Stimulated activated CD8-positive, alpha-beta memory T cell treated with anti-CD3 and anti-CD28 coated beads, Interleukin-4, amount 100 ng/mL, for 4 hours (primary cell): ENCODE results near the gene DACT3.

ENCODE experiments used
- DNase-seq, 2 donors: peaks; one replicate each; pipeline ENCODE4 v3.0.0-alpha.2; 2020; ENCODE audit warnings: low read depth in 2 of 2, low spot score in 1 of 2

DACT3 gene

DNA sequence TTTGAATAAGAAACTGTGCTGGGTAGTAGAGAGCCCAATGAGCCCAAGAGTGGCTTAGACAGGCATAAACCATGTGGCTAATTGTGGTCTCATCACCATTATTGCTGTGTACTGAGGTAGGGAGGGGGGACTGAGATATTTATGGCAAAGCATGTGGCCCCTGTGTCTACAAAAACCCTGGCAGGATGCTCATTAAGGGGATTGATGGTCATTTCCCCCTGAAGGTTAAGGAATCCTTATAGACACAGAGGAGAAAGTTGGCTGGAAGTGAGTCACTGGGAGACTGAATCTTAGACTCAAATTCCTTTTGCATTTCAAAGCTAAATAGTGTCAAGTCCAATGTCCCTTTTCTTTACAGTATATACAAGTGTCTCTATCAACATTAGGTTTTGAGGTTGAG is 9.8 kb upstream of the DACT3 start:
- no peak for DNase-seq

DNA sequence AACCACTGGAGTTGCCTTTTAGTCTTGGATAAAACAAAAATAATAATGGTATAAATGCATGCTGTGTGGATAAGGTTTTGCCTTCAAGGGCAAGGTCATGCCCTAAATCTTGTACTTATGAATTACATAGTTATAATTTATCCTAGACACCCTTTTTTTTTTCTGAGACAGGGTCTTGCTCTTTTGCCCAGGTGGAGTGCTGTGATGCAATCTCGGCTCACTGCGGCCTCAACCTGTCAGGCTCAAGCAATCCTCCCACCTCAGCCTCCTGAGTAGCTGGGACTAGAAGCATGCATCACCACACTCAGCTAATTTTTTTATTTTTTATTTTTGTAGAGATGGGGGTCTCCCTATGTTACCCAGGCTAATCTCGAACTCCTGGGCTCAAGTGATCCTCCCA is 7.7 kb upstream of the DACT3 start:
- DNase-seq = no peak

DNA sequence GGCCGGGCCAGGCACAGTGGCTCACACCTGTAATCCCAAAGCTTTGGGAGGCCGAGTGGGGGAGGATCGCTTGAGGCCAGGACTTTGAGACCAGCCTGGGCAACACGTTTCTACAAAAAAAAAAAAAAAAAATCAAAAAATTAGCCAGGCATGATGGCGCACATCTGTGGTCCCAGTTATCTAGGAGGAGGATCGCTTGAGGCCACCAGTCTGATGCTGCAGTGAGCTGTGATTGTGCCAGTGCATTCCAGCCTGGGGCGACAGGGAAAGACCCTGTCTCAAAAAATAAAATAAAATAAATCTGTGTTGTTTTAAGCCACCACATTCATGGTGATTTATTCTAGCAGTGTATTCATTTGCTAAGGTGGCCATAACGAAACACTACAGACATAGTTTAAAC is 4.1 kb upstream of the DACT3 start:
- DNase-seq = no peak

DNA sequence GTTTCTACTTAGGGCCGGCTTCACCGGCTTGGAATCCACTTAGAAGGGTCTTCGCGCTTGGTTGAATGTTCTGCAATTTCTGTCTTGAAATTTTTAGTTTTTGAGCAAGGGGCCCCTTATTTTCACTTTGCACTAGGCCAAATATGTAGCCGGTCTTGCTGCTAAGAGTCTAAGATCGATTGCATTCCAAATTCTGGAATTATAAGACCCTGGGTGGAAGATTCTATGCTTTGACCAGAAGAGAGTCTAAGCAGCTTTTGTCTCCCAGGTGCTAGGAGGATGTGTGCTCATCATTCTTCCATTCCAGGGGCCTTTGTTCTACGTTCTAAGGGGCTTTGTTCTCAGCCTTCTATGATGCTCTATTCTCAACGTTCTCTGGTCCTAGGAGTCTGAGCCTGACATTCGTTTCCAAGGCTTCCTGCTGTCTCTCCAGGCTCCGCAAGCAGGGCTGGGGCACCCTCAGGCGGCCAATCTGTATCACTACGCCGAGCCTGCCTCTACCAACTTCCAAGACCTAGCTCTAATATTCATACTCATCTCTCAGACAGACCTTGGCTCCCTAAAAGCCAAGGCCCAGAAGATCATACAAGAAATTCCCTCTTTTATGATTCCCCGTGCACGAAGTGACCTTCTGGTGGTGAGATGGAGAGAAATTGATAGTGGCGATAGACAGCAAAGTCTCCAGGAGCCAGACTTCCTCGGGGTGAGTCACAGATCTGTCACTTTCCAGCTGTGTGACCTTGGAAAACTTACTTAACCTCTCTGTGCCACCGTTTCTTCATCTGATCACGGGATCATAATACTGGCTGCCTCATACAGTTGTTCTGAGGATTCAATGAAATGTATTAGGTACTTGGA is 982 bp upstream of the DACT3 start:
- DNase-seq = peak; percentile 44 to 49

DNA sequence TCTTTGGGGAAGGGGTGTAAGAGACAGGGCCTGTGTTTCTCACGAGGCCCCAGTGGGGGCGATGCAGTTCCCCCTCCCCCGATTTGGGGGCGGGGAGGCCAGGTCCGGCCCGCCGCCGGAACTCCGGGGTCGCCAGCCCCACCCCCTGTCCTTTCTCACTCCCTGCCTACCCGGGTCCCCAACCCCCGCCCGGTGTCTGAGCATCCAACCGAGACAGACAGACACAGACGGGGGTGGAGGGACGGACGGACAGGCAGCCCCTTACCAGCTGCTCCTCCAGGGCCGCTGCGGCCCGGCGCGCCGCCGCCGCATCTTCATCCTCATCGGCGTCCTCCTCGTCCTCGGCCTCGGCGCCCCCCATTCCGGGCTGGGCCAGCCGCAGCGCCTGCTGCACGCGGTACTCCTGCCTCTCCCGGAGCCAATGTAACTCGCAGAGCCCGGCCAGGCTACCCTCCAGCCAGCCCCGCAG is 397 bp downstream of the DACT3 start:
- no peak for DNase-seq

DNA sequence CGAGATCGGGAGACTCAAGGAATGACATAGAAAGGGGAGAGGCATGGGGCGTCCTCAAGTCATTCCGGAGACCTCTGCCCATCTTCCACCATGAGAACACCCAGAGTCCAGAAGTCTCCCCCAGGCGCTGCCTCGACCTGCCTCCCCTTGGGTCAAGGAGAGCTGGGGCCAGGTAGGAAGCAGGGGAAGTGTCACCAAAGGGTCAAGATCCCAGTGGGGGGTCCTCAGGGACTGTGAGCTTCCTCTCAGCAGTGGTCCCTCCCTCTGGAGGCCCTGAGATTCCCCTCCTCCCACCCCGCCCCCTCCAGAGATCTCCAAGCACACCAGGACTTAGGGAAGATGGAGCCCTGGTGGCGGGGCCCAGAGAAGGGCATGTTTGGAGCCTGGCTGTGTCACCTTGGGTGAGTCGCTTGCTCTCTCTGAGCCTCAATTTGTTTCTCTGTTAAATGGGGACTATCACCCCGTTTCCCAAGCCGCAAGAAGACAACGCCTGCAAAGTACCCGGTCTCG is 919 bp downstream of the DACT3 start:
- DNase-seq = no peak

DNA sequence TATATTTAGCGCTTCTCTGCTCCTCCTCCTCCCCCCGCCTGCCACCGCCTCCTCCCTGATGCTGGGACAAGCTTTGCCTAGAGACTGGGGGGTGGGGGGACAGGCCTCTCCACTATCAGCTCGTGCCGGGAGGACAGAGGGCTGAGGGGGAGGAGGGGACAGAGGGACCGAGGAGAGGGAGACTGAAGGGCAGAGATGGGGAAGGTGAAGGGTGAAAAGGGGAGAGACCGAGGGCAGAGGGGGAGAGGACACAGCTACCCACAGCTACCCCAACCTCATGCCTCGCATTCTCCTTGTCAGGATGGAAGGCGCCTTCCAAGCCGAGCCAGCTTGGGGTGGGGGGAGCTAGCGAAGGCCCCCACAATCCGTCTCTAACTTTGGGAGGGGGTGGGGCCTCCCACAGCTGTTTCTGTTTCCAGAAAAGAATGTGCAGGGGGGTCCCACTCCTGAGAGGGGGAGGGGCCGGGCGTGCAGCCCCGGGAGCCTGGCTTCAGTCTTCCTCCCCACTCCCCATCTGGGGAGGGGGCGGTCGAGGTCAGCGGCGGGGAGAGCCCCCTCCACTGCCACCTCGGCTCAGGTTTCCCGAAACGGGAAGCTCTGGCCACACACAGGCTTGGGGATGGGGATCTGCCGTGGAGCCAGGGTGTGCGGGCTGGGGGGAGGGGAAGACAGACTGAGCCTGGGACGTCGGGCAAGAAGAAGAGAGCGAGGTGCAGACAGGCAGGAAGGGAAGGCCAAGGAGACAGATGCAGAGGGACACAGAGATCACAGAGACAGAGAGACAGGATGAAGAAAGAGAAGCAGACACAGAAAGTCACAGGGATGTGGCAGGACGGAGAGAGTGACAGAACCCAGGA is 1.6 kb downstream of the DACT3 start:
- DNase-seq = no peak

DNA sequence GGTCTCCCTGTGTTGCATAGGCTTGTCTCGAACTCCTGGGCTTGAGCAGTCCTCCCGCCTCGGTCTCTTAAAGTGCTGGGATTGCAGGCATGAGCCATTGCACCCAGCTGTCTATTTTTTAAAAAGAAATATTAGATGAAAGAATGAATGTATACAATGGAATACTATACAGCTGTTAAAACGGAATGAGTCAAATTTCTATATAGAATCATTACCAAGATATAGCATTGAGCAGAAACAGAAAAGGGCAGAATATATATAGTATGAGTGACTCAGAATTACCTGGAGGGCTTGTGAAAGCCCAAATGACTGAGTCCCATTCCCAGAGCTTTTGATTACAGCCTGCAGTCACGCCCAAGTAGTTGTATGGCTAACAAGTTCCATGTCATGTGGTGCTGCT is 4.4 kb downstream of the DACT3 start:
- DNase-seq = no peak

DNA sequence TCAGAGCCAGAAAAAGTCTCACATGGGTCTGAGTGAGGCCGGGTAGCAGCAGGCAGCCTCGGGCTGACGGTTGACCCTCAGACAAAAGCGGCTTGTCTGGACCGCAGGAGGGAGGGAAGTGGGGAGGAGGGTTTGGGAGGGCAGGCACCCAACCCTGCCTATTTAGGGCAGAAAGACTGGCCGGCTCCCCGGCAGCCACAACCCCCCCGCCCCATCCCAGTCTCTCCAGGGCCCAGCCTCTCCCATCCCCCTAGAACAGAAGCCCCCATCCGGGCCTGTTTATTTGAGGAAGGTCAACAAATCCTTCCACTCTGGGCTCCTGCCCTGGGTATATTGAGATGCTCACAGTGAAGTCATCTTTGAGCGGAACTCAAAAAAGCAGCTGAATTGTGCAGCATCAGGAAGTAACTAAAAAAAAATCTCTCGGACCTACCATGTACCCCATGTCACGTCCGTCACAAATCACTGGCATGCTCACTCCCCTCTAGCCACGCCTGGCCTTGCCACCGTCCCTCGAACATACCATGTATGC is 6.3 kb downstream of the DACT3 start:
- DNase-seq = no peak

DNA sequence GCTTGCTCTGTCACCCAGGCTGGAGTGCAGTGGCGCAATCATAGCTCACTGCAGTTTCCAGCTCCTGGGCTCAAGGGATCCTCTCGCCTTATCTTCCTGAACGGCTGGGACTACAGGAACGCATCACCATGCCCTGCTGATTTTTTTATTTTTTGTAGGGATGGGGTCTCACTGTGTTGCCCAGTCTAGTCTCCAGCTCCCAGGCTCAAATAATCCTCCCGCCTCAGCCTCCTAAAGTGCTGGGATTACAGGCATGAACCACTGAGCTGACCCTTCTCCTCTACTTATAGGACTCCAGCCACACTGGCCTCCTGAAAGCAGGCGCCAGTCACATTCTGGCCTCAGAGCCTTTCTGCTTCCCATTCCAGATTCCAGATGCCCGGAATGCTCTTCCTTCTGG is 10.5 kb downstream of the DACT3 start:
- DNase-seq = no peak

DNA sequence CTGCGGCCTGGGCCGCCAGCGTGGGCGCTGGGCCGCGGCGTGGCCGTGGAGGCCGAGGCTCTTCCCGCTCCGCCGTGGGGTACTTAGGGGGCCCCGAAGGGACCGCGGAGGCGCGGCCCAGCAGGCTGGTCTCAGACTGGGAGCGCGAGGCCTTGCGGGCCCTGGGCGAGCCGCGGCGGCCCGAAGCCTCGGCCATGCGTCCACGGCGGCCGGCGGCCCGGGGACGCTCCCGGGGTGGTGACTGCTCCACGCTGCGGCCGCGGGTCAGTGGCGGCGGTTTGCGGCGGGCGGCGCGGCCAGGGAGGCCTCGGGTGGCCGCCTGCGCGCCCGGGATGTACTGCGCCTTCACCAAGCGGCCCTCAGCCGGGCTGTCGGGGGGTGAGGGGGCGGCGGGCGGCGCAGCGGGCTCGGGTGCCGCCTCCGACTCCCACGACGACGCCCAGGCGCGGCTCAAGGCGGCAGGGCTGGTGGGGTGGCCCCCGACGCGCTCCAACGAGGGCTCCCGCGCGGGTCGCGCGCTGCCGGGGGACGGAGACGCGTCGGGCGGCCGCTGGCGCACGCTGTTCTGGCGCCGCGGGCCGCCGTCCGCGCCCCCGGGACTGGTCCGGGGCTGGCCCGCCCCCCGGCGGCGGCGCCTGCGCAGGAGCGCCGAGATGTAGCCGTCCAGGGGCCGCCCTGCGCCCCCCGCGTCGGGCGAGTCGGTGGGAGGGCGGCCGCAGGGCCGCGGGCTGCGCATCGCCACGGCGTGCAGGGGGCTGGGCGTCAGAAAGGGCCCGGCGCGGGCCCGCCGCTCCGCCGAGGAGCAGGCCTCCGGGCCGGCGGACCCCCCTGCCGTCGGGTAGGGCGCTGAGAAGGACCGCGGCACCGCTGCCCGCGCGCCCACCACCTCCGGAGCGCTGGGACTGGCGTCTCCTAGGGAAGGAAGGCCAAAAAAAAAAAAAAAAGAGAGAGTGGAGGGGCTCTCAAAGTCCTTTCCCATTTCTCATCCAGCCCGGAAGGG is 11.7 kb downstream of the DACT3 start:
- DNase-seq = no peak

DNA sequence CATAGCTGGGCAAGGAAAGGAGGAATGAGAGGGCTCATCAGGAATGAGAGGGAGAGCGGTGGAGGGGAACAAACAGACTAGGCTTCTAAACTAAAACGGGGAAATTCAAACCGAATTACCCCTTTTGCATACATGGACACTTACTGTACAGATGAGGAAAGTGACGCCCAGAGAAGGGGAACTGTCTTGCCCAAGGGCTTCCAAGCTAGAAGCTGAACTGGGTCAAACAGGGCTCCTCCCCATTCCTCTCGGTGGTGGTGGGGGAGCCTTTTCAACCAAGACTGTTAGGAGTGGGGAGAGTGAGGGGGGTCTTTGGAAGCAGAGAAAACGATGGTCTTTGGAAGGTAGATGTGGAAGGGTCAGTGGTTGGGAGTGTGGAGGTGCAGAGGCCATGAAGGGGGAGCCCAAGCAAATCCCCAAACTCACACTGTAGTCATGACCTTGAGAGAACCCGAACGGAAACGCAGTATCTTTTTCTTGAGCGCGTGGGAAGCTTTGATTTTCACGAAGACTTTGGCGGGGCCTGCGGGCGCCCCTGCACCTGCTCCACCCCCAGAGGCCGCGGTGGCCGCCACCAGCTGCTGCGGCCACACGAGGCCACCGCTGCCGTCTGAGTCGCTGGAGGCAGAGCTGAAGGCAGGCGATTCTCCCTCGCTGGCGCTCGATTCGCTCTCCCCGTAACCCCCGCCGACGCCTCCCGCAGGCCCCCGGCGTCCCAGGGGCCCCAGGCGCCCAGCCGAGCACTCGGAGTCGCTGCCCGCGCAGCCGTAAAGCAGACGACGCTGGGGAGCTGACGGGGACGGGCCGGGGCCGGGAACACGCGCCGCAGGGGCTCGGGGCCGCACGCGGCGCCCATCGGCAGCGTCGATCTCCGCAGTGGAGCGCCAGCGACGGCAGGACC is 12.7 kb downstream of the DACT3 start:
- DNase-seq = no peak

DNA sequence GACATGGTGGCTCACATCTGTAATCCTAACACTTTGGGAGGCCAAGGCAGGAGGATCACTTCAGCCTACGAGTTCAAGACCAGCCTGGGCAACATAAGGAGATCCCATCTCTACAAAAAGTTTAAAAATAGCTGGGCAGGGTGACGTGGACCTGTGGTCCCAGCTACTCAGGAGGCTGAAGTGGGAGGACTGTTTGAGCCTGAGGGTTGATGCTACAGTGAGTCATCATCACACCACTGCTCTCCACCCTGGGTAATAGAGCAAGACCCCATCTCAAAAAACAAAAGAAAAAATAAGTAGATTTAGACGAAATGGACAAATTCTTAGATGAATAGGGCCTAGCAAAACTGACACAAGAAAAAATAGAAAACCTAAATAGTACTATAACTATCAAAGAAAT is 14.6 kb downstream of the DACT3 start:
- DNase-seq = no peak

DNA sequence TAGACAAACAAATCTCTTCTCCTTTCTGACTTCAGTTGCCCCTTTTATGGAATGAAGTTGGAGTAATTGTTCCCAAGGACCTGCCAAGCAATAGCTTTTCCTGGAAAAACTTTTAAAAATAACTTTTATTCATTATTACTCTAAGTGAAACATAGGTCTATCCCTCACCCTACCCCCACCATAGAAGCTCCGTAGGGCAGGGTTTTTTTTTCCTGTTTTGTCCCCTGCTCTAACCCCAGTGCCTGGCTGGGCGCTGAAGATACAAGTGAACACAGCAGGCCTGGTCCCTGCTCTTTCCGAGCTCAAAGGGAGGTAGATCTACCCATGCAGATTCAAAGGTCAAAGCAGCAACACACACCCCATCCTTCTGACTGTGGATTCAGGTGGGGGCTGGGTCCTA is 16.3 kb downstream of the DACT3 start:
- no peak for DNase-seq

DNA sequence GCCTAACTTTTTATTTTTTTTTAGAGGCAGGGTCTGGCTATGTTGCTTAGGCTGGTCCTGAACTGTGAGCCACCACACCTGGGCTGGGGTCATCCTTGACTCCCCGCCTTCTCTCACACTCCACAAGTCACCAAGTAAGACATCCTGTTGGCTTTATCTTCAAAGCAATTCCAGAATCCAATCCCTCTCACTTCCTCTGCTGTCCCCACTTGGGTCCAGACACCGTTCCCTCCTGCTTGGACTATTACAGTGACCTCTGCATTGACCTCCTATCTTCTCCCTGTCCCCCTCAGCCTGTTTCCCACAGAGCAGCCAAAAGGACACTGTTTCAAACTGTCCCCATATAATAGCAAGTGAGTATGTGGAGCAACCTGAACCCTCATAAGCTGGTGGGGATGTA is 20.3 kb downstream of the DACT3 start:
- DNase-seq = no peak

DNA sequence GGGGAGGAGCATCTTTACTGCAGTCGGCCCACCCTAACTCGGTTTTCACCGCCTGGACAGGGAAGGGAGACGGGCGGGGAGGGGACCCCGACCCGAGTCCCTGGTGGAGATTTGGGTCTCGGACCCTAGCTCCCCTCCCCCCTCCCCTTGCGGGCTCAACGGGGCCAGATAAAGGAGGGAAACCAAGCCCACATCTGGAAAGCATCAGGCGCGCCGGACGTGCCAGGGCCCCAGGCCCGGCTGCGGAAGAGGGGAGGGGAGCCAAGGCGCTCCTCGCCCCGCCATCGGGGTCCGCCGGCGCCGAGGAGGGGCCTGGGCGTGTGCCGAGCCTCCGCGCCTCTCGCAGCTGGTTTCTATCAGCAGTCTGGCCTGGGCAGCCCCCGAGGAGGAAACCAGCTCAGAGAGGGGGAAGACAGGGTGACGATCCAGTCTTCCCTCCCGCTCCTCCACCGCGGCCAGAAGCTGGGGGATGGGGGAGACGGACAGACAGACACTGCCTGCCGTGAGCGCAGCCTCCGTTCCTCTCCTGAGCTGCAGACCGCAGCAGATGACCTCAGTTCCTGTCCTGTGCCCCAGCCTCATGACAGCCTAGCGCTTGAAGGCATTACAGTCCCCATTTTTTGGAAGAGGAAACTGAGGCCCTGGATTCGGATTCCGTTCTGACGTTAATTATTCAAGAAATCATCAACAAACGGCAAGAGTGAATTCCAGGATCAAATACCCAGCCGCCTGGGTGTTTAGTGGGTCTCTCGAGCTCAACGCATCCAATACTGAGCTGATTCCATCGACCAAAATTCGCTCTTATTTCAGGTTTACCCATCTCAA is 21.4 kb downstream of the DACT3 start:
- no peak for DNase-seq

DNA sequence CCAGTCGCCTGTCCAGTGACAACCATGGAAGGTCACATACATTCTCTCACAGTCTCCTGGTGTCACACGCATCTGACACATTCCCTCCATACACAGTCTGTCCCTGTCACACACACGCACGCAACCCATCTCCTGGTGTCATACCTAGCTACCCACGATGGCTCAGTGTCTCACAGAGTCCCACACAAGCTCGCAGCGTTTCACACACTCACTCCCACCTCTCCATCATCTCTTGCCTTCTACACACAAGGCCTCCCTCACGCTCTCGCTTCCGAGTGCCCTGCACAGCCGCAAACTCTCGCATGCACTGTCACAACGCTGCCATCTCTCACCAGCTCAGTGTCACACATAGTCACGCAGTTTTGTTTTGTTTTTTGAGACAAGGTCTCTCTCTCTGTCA is 23.8 kb downstream of the DACT3 start:
- no peak for DNase-seq

DNA sequence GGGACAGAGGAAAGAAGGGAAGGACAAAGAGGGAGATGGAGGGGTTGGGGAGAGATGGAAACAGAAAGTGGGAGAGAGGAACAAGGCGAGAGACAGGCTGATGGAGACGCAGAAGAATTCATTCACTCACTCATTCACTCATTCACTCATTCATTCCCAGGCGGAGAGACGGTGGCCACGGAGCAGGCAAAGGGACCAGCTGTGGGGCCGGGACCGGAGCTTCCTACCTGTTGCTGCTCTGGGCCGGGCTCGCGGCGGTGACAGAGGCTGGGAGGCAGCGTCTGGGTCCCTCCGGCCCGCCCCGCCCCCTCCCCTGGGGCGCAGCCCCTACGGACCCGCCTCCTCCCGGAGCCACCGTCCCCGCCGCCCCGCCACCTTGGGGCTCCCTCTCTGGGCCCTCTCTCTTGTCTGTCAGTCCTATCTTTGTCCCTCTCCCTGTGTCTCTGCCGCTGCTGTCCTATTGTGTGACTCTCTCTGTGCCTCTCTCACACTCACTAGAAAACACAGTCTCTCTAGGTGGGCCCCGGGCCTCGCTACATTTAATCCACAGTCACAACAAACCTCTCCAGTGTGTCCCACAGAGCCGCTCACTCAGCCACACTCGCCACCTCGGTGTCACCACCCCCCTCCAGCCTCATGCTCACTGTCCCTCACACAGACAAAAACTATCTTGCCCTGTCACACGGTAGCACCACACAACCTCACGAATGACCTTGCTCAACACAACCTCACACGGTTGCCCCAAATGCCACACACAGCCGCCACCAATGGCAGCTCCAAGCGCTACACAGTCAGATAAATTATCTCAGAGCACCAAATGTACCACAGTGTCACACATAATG is 24.8 kb downstream of the DACT3 start, which contains the start of gene GNG8:
GNG8 (minus strand) TSS at position 283 of the 842 bp plus-strand sequence. CDS start 1,520 bp downstream, outside the sequence.
- DNase-seq = no peak
